GM18861 (cell line): ENCODE measurements around the gene CTIF.

ENCODE experiments used
- ATAC-seq: cut with Tn5 transposase; IDR thresholded peaks from one replicate; pipeline ENCODE4 v1.9.1; 2021; ENCODE audit not compliant: unreplicated experiment

The CTIF gene

GRCh38 chr18:48531908-48532307 is 6.9 kb upstream of the CTIF start:
- no peak for ATAC-seq

- ATAC-seq, result no peak
These were observed 5.3 kb upstream of the CTIF start for GRCh38 chr18:48533340-48534070.

GRCh38 chr18:48534364-48534763 is 4.5 kb upstream of the CTIF start:
- no peak for ATAC-seq

GRCh38 chr18:48535956-48536355 is 2.9 kb upstream of the CTIF start:
- ATAC-seq, result no peak

GRCh38 chr18:48536516-48536915 is 2.3 kb upstream of the CTIF start:
- ATAC-seq, result no peak

- no peak for ATAC-seq
These were observed 797 bp downstream of the CTIF start for GRCh38 chr18:48539406-48540250.

- ATAC-seq, result no peak
These were observed 1.6 kb downstream of the CTIF start for GRCh38 chr18:48540251-48541025.

GRCh38 chr18:48541026-48541746 is 2.4 kb downstream of the CTIF start:
- no peak for ATAC-seq

GRCh38 chr18:48541747-48542400 is 3.0 kb downstream of the CTIF start:
- ATAC-seq, result no peak

- ATAC-seq, result no peak
These were observed 3.8 kb downstream of the CTIF start for GRCh38 chr18:48542513-48543181.

GRCh38 chr18:48543228-48543627 is 4.4 kb downstream of the CTIF start:
- ATAC-seq, result no peak

- ATAC-seq, result no peak
These were observed 5.3 kb downstream of the CTIF start for GRCh38 chr18:48544116-48544515.

- ATAC-seq, result no peak
These were observed 6.0 kb downstream of the CTIF start for GRCh38 chr18:48544661-48545415.

- no peak for ATAC-seq
These were observed 7.0 kb downstream of the CTIF start for GRCh38 chr18:48545757-48546321.

GRCh38 chr18:48546396-48546795 is 7.6 kb downstream of the CTIF start:
- no peak for ATAC-seq

GRCh38 chr18:48547531-48547981 is 8.7 kb downstream of the CTIF start:
- ATAC-seq, result no peak

GRCh38 chr18:48548011-48548771 is 9.4 kb downstream of the CTIF start:
- ATAC-seq, result no peak

GRCh38 chr18:48548921-48549320 is 10.1 kb downstream of the CTIF start:
- no peak for ATAC-seq
